Esophagus muscularis mucosa (tissue), 4 donors: ENCODE measurements around the gene SFXN5. TPM values are rescaled to one million over a fixed set of nuclear protein-coding genes. Genes with fewer than 3 reads are reported as not detected.

Experiments
- DNase-seq: peaks from one replicate; pipeline ENCODE4 v3.0.0-alpha.2; 2017; ENCODE audit errors: extremely low spot score
- H3K27ac ChIP-seq, 4 donors: fragments of 200-600 bp; sonication (generic); replicated peaks in 1 of 4; 1 replicate in 3 of 4; 2 replicates in 1 of 4; pipeline ENCODE4 v1.5.1; 2016 to 2019; ENCODE audit warnings: mild to moderate bottlenecking in 1 of 4
- H3K27me3 ChIP-seq, 4 donors: fragments of 200-600 bp; sonication (generic); one replicate each; pipeline versions ENCODE4 v1.5.1 to v1.6.0; 2016 to 2019
- H3K36me3 ChIP-seq, 4 donors: fragments of 200-600 bp; sonication (generic); one replicate each; pipeline ENCODE4 v1.5.1; 2016 to 2019
- H3K4me1 ChIP-seq, 4 donors: fragments of 200-600 bp; sonication (generic); one replicate each; pipeline ENCODE4 v1.5.1; 2016 to 2019
- H3K4me3 ChIP-seq, 4 donors: fragments of 200-600 bp; sonication (generic); 1 replicate in 2 of 4; 2 replicates in 2 of 4; pipeline ENCODE4 v1.5.1; 2016 to 2019; ENCODE audit warnings: mild to moderate bottlenecking in 4 of 4, moderate library complexity in 1 of 4
- H3K9me3 ChIP-seq, 4 donors: fragments of 200-600 bp; sonication (generic); 1 replicate in 3 of 4; 2 replicates in 1 of 4; pipeline ENCODE4 v1.5.1; 2016 to 2019
- EP300 ChIP-seq: sonication (generic); formaldehyde crosslinking; IDR thresholded peaks from one replicate; pipeline ENCODE4 v1.6.1; 2017; ENCODE audit warnings: antibody characterized with exemption
- POLR2A ChIP-seq: fragments of 450-650 bp; IDR thresholded peaks from one replicate; pipeline ENCODE4 v1.6.1; 2017; ENCODE audit warnings: antibody characterized with exemption, moderate library complexity, mild to moderate bottlenecking, low read depth
- POLR2AphosphoS5 ChIP-seq, 2 donors: sonication (generic); formaldehyde crosslinking; IDR thresholded peaks; one replicate each; pipeline ENCODE4 v1.6.1; 2017; ENCODE audit warnings: antibody characterized with exemption in 2 of 2
- WGBS: methylation state at CpG from one replicate; pipeline ENCODE4 v1.1.5; 2018; 5-methylcytosine and 5-hydroxymethylcytosine counted together
- intact Hi-C: fragments of 100-400 bp; cut with DNase I; formaldehyde crosslinking; loops from one replicate; pipeline ENCODE4 v1.15.1; 2023
- total RNA-seq, 4 donors: library from RNA; depleted of rRNA; stranded (reverse); fragments of >200 nt; gene quantifications; one replicate each; pipeline versions ENCODE4 v1.1.0 to v1.2.1, GENCODE V29; 2016
- TF ChIP-seq, protein P1 (sequence below), 3 experiments: fragments of 200-600 bp in 2 of 3; fragments of 450-650 bp in 1 of 3; sonication (generic) in 2 of 3; IDR thresholded peaks; one replicate each; pipeline ENCODE4 v1.5.1; 2017 to 2019; ENCODE audit warnings: antibody characterized with exemption in 3 of 3, mild to moderate bottlenecking in 2 of 3, moderate library complexity in 1 of 3

Gene SFXN5
- total RNA-seq, 4 donors from 2014 or later: 5.8 to 10.0 (median 6.8) TPM

DNA sequence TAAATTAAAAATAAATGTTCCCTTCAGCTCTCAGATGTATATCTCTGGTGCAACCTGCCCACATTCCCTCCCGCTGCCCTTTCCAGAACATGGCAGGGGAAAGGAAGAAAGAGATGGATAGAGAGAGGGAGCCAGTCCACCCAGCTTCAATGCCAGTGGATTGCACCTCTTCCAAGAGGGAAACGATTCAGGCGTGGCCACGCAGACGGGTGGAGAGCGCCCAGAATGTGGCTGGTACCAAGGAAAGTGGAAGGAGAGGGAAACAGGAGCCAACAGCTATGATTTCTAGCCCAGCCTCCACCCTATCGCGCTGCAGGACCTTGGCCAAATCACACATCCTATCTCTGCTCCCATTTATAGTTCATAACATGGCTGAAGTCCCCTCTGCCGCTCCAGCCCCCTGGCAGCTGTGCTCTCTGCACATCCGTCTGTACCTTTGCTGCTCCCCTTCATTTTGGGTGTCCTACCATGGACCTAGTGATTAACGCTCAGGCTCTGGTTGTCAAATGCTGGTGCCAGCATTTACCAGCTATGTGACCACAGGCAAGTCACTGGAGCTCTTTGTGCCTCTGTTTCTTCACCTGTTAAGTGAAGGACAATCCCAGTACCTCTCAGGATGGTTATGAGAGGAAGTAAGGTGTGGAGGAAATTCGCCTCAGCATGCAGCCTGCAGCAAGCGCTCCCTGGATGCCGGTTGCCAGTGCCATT is 66.5 kb downstream of the SFXN5 start:
- no peaks in the 10 kb centered on the region for H3K27me3 ChIP-seq
- intact Hi-C loops: no loop called here
- H3K36me3 ChIP-seq: peaks cover 0 to 40% (median 21%) of the 10 kb centered on the region in 4 donors
- H3K9me3 ChIP-seq: no peaks in the 10 kb centered on the region
- 96% methylated on average over 14 of the region's 14 CpGs for WGBS
- H3K4me3 ChIP-seq: no peak overlapping the region
- TF ChIP-seq, protein P1, sequence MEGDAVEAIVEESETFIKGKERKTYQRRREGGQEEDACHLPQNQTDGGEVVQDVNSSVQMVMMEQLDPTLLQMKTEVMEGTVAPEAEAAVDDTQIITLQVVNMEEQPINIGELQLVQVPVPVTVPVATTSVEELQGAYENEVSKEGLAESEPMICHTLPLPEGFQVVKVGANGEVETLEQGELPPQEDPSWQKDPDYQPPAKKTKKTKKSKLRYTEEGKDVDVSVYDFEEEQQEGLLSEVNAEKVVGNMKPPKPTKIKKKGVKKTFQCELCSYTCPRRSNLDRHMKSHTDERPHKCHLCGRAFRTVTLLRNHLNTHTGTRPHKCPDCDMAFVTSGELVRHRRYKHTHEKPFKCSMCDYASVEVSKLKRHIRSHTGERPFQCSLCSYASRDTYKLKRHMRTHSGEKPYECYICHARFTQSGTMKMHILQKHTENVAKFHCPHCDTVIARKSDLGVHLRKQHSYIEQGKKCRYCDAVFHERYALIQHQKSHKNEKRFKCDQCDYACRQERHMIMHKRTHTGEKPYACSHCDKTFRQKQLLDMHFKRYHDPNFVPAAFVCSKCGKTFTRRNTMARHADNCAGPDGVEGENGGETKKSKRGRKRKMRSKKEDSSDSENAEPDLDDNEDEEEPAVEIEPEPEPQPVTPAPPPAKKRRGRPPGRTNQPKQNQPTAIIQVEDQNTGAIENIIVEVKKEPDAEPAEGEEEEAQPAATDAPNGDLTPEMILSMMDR (IDR thresholded peaks at IDR 0.05): no peak
- TF ChIP-seq EP300 (no peak), POLR2A (no peak)
- no peaks in the 10 kb centered on the region for H3K4me1 ChIP-seq
- no peak overlapping the region for H3K27ac ChIP-seq
- DNase-seq: no peak

DNA sequence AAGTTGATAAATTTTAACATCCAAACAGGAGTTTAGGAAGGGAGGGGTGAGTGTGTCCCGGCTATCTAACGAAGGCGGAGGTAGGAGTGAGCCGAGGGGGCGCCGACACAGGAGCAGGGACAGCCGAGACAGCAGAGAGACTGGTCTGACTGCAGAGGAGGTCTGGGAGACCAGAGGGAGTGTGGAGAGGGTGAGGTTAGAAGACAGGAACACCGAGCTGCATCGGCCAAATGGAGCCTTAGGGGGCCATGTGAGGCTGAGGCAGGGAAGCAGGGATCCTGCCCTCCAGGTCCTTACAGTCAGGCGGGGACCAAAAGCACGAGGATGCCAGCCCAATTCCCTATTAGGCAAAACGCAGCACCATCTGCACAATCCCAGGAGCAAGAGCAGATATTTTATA is 67.0 kb downstream of the SFXN5 start:
- no peak for DNase-seq
- H3K36me3 ChIP-seq: peaks cover 0 to 38% (median 20%) of the 10 kb centered on the region in 4 donors
- H3K4me3 ChIP-seq: no peak overlapping the region
- H3K9me3 ChIP-seq: no peaks in the 10 kb centered on the region
- TF ChIP-seq EP300 (no peak), POLR2A (no peak), POLR2AphosphoS5 (IDR thresholded peaks at IDR 0.05) (no peak)
- TF ChIP-seq, protein P1 (IDR thresholded peaks at IDR 0.05): no peak
- H3K4me1 ChIP-seq: no peaks in the 10 kb centered on the region
- 91% methylated on average over 12 of the region's 12 CpGs for WGBS
- no peaks in the 10 kb centered on the region for H3K27me3 ChIP-seq
- H3K27ac ChIP-seq: no peak overlapping the region
- intact Hi-C loops: no loop called here

DNA sequence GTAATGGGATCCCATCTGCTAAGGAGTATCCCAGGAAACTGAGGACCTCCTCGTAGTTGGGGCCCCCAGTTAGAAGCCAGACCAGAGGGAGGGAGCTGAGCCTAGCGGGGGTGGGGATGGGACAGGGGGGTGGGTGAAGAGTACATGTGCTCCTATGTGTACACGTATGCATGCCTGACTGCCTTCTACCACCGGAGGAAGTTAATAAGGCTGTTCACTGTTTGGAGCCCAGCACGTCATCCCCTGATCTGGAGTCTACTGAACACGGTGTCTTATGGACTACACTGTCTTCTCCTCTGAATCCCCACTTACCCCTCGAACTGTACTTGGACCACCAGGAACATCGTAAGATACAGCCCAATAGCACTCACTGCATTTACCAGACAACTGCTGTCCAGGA is 68.5 kb downstream of the SFXN5 start:
- whole genome bisulfite sequencing: 93% methylated on average over 8 of the region's 8 CpGs
- no peaks in the 10 kb centered on the region for H3K9me3 ChIP-seq
- peaks cover 0 to 38% (median 17%) of the 10 kb centered on the region in 4 donors for H3K36me3 ChIP-seq
- no peaks in the 10 kb centered on the region for H3K4me1 ChIP-seq
- H3K27me3 ChIP-seq: no peaks in the 10 kb centered on the region
- no peak overlapping the region for H3K4me3 ChIP-seq
- intact Hi-C loops: no loop called here
- TF ChIP-seq, protein P1 (IDR thresholded peaks at IDR 0.05): no peak
- TF ChIP-seq POLR2A (no peak), EP300 (no peak), POLR2AphosphoS5 (IDR thresholded peaks at IDR 0.05) (no peak)
- DNase-seq: no peak
- H3K27ac ChIP-seq: no peak overlapping the region

DNA sequence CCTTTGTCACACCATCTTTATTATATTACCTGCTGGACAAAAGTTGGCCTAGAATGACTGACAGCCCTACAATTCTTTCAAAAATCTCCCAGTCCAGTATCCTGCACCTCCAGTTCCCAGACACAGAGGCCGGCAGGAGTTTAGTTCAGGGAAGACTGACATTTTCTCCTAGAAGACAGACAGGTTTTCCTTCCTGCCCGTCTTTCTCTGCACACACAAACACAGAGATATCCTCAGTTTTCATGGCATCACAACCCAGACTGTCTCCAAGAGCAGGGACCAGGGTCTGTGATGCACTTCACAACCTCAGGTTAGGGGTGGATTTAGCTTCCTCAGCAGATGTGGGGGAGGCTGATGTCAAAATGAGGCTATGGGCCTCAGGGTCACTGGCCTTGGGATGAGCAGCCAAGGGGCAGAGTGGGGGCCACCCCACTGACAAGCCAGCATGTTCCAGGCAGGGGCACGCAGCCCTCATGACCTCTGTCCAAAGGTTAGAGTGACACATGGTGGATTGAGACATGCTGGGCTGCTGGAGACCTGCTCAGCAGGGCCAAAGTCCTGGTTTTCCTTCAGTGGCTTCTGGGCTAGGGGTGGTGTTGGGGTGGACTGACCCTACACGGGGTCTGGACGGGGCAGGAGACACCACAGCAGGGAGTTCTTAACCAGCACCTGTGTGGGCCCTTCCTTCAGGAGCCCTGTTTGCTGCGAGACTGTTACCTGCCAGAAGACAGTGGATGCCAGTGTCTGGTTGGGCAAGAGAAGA is 70.5 kb downstream of the SFXN5 start:
- intact Hi-C loops: no loop called here
- DNase-seq: no peak
- Histone ChIP-seq H3K9me3 (no peaks in the 10 kb centered on the region), H3K4me3 (no peak overlapping the region), H3K27me3 (no peaks in the 10 kb centered on the region), H3K27ac (no peak overlapping the region), H3K36me3 (peaks cover 0 to 50% (median 20%) of the 10 kb centered on the region in 4 donors), H3K4me1 (no peaks in the 10 kb centered on the region)
- 98% methylated on average over 3 of the region's 6 CpGs for WGBS
- TF ChIP-seq EP300 (no peak), POLR2A (no peak), POLR2AphosphoS5 (IDR thresholded peaks at IDR 0.05) (no peak)
- TF ChIP-seq, protein P1 (IDR thresholded peaks at IDR 0.05): no peak
